Activated CD4-positive, alpha-beta T cell treated with anti-CD3 and anti-CD28 coated beads, Interleukin-2, Interleukin-6, amounts not matched to agents 100 ng/mL and 50 ng/mL, durations not matched to agents 16 hours and 8 hours (primary cell): ENCODE measurements around the gene MAGI3.
"Not testable (repeated sequence)": the region's sequence is repeated elsewhere in the genome, so short reads cannot be mapped to it uniquely, and the experiment has no call there.

ENCODE experiments used
- DNase-seq: peaks from one replicate; pipeline ENCODE4 v3.0.0-alpha.2; 2020

The MAGI3 gene

GRCh38 chr1:113451710-113452109, 61.4 kb downstream of the MAGI3 start:
- DNase-seq: no peak

DNA sequence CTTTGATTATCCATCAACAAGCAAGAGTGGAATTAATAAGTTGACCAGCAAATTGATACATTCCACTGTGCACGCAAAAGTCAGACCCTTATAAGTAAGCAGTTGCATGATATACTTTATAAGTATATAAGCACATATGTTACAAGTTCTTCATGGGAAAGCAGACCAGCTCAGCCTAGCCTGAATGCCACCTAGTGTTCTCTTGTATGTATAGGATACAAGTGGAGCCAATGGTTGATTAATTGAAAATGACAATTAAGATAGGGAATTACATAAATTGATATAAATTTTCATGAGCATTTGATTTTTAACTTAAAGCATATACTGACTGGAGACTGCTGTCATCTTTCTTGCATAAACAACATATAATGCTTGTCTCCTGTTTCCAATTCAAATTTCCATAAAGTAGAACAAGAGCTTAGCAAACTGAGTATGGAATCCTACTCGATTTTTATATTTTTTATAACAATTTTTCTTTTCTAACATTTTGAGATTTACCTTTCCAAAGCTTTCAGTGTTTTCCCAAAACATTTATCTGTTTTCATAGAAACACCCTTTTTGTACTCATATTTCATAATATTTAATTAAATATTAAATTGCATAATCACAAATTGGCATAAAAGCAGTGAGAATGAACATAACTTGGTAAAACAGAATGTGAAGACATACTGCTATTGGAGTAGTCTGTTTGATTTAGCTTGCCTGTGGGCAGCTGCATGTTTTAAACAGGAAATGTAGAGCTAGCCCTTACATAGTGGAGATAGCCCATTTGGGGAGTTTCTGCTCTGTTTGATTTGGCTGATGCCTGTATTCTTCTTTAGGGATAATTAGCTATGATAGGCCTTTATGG, 62.8 kb downstream of the MAGI3 start:
- peak; percentile 9 for DNase-seq

DNA sequence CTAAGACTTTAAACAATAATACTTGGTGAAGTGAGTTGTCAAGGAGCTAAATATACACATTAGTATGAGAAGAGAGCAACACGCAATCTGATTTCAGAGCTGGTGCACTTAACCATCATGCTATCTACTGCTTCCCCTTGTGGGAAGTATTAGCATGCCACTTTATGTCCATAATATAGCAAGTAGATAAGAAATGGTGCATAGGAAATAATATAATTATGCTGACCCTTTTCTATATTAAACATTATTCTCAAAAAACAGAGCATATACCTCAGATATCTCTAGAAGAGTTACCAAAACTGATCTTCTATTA, 63.4 kb downstream of the MAGI3 start:
- no peak for DNase-seq

DNA sequence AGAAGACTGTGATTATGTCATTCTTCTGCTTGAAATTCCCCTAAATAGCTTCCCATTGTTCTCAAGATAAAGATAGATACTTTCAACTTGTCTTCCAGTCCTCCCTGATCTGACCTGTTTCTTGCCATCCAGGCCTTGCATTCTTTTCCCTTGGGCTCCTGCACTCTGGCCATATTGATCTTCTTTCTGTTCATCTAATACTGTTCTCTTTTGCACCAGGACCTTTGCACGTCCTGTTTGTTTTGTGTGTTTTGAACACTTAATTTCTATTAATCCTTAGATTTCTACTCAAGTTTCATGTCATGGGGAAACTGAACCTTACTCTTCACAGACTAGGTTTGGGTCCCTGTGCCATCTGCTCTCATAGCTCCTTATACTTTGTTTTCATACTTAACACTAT, 65.1 kb downstream of the MAGI3 start:
- no peak for DNase-seq

DNA sequence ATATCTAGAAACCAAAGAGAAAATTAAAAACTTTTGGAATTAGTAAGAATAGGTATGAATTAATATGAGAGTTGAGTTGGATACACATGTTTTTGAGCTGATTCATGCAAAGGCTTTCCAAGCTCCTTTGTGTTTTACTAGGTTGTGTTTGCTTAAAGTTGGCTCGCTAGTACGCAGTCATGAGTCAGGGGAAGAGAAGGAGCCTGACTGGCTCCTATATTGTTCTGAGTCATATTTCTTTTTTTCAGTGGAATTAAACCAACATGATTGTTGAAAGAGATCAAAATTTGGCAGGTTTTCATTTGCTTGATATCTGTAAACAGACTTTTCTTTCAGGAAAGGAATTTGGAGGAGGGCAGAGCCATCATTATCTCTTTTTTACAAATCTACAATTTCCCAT, 66.7 kb downstream of the MAGI3 start:
- DNase-seq: no peak

DNA sequence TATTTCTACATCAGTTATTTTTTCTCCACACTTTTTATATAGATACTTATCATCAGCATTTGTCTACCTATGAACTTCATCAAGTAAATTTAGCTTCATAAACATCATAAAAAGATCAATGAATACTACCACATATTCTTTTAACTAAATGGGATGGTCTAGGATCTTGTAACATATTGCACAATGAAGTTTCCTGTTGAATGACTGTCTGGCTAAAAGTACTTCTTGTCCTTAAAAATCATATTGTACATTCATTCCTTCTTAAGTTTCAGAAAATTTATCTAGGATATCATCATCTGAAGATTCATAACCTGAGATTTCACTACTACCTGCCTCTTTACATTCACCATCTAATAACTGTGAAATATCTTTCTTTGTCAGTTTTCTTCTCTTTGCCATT, 69.0 kb downstream of the MAGI3 start:
- DNase-seq: no peak

DNA sequence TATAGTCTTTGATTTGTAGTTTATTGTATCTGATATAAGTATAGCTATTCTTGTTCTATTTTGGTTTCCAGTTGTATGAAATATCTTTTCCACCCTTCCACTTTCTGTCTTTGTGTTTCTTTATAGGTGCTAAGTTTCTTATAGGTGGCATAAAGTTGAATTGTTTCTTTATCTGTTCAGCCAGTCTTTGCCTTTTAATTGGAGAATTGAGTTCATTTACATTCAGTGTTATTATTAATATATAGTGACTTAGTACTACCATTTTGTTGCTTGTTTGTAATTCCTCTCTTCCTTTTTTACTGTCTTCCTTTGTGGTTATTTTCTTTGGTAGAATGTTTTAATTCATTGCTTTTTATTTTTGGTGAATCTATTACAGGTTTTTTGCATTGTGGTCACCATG, 77.7 kb downstream of the MAGI3 start:
- no peak for DNase-seq

GRCh38 chr1:113478427-113479195, 88.3 kb downstream of the MAGI3 start:
- DNase-seq: not testable (repeated sequence)

DNA sequence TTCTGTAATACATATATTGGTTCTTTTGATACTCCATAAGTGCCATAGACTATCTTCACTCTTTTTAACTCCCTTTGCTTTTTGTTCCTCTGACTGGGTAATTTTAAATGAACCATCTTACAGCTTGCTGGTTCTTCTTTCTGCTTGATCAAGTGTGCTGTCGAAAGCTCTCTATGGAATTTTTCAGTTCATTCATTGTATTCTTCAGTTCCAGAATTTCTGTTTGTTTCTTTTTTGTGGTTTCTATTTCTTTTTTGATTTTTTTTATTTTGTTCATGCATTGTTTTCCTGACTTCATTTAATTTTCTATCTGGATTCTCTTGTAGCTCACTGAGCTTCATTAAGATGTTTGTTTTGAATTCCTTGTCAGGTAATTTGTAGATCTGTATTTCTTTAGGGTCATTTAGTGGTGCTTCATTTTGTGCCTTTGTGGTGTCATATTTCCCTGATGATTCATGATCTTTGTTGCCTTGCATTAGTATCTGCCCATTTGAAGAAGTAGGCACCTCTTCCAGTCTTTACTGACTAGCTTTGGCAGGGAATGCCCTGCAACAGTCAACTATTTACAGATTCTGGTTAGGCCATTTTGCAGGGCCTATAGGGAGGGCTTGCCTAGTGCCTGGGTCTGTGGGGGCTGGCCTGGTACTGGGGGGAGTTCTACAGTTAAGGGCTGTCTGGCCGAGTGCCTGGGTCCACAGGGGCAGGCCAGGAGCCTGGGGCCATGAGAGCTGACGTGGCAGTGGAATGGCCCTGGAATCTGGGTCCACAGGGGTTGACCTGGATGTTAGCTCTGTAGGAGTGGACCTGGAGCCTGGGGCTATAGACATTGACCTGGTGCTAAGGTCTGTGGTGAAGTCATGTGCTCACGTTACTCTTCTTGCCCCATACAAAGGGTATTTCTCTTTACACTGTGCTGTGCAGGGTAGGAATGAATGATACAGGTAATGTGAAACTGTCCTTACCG, 89.7 kb downstream of the MAGI3 start:
- DNase-seq: no peak

GRCh38 chr1:113485131-113485530, 94.8 kb downstream of the MAGI3 start:
- DNase-seq: not testable (repeated sequence)

DNA sequence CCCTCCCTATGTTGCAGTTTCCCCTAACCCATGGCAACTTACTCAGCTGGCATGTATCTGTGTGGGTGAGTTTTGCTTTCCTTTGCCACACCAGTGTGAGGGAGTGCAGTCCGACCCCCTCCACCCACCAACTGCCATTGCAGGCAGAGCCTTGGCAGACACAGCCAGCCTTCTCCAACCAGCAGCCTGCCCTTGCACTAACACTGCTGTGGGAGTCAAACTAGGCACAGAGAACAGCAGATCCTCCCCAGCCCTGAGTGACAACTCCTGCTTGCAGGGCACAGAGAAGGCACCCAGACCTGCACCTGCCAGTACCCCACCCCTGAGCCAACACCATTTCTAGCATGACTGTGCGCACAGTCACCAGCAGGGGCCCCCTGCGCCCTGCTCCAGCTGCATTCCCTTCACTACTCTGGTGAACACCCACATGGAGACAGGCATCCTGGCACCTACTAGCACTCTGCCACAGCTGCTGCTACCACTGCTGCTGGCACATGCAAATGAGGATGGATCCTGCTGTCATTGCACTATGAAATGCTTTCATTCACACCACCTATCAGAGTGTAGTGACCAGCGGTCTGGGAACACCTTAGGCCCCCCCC, 98.4 kb downstream of the MAGI3 start:
- DNase-seq: no peak

GRCh38 chr1:113490384-113490783, 100.1 kb downstream of the MAGI3 start:
- DNase-seq: no peak

DNA sequence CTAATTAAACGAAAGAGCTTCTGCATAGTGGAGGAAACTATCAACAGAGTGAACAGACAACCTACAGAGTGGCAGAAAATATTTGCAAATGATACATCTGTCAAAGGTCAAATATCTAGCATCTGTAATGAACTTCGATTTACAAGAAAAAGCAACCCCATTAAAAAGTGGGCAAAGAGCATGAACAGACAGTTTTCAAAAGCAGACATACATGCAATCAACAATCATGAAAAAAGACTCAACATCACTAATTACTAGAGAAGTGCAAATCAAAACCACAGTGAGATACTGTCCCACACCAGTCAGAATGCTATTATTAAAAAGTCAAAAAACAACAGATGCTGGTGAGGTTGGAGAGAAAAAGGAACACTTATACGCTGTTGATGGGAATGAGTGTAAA, 103.2 kb downstream of the MAGI3 start:
- DNase-seq: no peak

GRCh38 chr1:113505357-113505756, 115.0 kb downstream of the MAGI3 start:
- DNase-seq: no peak

DNA sequence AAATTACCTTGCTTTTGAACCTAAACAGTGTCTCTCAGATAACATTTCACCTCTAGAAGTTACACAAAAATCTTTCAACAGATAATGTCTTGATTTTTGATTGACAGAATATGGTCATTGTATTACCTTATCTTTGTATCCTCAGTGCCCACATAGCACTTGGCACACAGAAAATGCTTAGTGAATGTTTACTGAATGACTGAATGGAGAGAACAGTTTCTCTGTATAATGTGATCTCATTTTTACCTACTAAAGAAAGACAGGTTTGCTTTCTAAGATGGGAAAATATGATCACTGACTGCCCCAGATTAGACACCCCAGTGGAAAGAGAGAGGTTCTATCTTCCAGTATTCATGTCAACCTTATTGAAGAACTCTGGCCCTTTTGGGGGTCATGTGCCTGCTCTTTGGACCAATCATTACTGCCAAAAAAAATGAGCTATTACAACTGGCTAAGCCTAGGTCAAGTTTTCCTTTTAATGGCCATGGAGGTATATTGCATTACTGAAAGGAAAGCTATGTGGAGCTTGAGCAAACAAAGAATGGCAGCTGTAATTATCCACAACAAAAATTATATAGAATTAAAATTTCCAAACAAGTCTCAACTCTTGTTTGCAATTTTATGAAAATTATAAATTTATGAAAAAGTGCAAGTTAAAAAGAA, 117.4 kb downstream of the MAGI3 start:
- DNase-seq: no peak

DNA sequence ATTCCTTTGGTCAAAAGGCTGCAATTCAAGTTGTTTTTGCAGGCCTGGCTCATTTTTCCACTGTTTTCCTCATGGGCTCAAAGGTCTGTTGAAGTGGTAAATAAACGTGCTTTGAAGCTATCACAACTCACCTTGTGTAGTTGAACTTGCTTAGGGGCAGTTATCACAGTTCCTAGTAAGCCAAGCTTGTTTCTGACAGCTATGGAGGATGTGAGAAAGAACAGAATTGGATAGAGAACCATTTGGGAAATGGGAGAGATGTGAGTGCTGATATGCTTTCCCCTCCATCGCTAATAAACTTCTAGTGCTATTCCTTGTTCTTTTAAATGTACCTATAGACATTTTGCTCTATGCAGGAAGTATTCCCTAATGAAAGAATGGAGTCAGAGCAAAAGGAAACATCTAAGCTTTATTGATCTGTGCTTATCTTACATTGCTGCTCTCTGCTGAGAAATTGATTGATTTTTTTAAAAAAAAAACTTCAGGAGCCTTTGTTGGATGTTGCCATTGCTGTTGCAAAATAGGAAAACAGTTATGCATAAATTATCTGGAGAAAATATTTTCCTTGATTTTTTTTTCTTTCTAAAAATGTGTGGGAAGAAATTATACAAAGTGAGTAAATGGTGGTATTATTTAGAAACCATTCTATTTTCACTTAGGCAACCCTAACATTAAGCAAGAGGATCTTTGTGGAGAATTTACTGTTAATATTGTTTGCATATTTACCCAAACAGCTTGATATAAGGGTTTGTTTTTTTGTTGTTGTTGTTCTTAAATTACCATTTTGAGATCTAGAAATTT, 118.2 kb downstream of the MAGI3 start:
- no peak for DNase-seq

DNA sequence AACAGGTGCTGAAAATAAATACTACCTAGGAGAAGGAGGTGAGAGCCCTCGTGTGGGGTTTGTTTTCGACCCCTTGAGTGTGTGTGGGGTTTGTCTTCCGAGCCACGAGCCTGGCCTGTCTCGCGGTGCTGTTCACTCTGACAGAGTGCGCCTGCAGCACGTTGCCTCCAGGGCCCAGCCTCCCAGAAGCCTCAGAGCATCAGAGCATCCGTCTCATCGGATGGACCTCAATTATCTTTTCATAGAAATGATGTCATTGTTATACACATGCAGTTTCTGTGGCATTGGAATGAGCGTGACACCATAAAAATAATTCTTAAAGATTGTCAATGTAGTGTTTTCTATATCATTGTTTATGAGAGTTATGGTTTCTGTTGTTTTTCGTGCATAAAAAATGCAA, 119.5 kb downstream of the MAGI3 start:
- not testable (repeated sequence) for DNase-seq

DNA sequence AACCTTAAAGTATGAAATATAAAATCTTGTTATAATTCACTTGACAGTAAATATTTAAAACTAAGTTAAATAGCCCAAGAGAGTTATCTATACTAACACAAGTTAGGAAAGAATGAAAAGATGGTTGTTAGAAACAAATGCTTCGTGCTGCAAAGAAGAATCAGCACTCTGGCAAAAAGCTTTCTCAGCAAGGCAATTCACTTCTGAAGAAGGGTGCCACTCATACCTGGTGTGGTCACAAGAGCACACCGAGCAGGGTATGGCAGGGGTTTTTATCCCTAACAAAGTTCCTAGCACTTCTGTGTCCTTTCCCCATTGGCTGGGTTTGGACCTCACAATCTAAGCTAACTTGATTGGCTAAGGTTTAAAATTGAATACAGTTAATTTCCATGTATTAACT, 121.0 kb downstream of the MAGI3 start:
- DNase-seq: no peak

DNA sequence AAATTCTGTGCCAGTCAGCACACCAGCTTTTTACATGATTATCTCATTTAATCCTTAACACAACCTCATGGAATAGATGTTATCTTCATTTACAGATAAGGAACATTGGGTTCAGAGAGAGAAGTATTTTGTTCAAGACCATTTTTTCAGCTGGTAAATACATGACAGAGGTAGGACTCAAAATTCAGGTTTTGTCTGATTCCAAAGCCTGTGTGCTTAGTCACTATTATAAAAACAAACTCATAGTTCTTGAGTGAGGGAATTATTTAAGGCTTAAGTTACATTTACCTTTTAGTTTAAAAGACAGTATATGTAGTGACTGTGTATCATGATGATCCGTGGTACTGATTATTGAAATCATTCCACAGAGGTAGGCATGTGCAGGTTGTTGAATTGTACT, 125.2 kb downstream of the MAGI3 start:
- no peak for DNase-seq

DNA sequence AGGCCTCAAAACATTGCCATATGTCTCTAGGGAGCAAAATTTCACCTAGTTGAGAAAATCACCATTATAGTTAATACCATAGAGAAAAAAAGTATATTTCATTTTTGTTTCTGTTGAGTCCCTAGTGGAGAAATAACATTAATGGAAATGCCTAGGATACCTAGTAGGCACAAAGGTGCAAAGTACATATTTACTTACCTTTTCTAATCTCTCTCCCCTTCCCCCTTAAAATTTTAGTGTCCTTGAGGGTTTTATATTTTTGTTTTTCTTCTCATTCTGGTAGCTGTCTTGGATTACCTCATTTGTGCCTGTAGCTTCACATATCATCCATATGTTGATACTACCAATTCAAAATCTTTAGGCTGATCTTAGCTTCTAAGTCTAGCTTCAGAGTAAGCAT, 127.0 kb downstream of the MAGI3 start:
- DNase-seq: no peak

- DNase-seq: peak; percentile 21
These were observed 127.7 kb downstream of the MAGI3 start for GRCh38 chr1:113517983-113518382.
